SK-N-SH (cell line): Measurements from ENCODE around the gene LARP7. TPM values are rescaled to one million over a fixed set of nuclear protein-coding genes. Genes with fewer than 3 reads are reported as not detected.

ENCODE experiments used
- CTCF ChIA-PET: fragments of 300-600, 350-600 bp; formaldehyde crosslinking; extraction: SDS; loops from one replicate; lab custom pipeline; 2021; lab: Yijun Ruan, JAX
- POLR2A ChIA-PET: fragments of 350-600 bp; sonication (Branson Sonifier 250); formaldehyde crosslinking; extraction: SDS; loops from one replicate; lab custom pipeline; 2020; ENCODE audit warnings: antibody characterized with exemption, inconsistent platforms; lab: Yijun Ruan, JAX
- DNase-seq: peaks from one replicate; pipeline ENCODE4 v3.0.0; 2012
- H2AFZ ChIP-seq: fragments of 200-600 bp; sonication (generic); 2 replicates; pipeline ENCODE4 v1.8.1; 2016; ENCODE audit warnings: antibody characterized with exemption, mild to moderate bottlenecking, low read depth
- H3F3A ChIP-seq: fragments of 200-600 bp; sonication (generic); replicated peaks from 2 replicates; pipeline ENCODE3; 2016; ENCODE audit warnings: antibody characterized with exemption, mild to moderate bottlenecking; ENCODE audit not compliant: insufficient read depth
- H3K27ac ChIP-seq, 2 experiments: fragments of 200-500 bp in 1 of 2; fragments of 200-600 bp in 1 of 2; sonication (Bioruptor generic) in 1 of 2; sonication (generic), shearing (Covaris generic) in 1 of 2; 2 replicates each; pipeline versions ENCODE4 v1.5.1 to v1.6.1; 2014 to 2016; ENCODE audit warnings: low read depth in 2 of 2, inconsistent platforms in 1 of 2, low read length in 1 of 2, mild to moderate bottlenecking in 1 of 2, mixed read lengths in 1 of 2
- H3K27me3 ChIP-seq: fragments of 200-600 bp; sonication (generic), shearing (Covaris generic); 2 replicates; pipeline ENCODE4 v1.6.1; 2016; ENCODE audit warnings: mixed run types; ENCODE audit not compliant: insufficient read depth
- H3K36me3 ChIP-seq, 2 experiments: fragments of 200-500 bp in 1 of 2; fragments of 200-600 bp in 1 of 2; sonication (Bioruptor generic) in 1 of 2; sonication (generic) in 1 of 2; replicated peaks in 1 of 2; 2 replicates each; pipeline versions ENCODE3 to v1.5.1; 2014 to 2016; ENCODE audit warnings: low read length in 1 of 2, mild to moderate bottlenecking in 1 of 2; ENCODE audit not compliant: insufficient read depth in 2 of 2, control insufficient read depth in 1 of 2
- H3K4me1 ChIP-seq, 2 experiments: fragments of 200-500 bp in 1 of 2; fragments of 200-600 bp in 1 of 2; sonication (Bioruptor generic) in 1 of 2; sonication (generic), shearing (Covaris generic) in 1 of 2; 2 replicates each; pipeline versions ENCODE4 v1.5.1 to v1.6.1; 2014 to 2016; ENCODE audit warnings: low read depth in 1 of 2, low read length in 1 of 2, mixed run types in 1 of 2; ENCODE audit not compliant: insufficient read depth in 2 of 2, control insufficient read depth in 1 of 2
- H3K4me2 ChIP-seq: fragments of 200-600 bp; sonication (generic), shearing (Covaris generic); 2 replicates; pipeline ENCODE4 v1.6.1; 2017; ENCODE audit warnings: mixed run types
- H3K4me3 ChIP-seq, 2 experiments: fragments of 200-500 bp in 1 of 2; fragments of 200-600 bp in 1 of 2; sonication (Bioruptor generic) in 1 of 2; sonication (generic), shearing (Covaris generic) in 1 of 2; 2 replicates each; pipeline versions ENCODE4 v1.5.1 to v1.8.1; 2014 to 2016; ENCODE audit warnings: low read depth in 2 of 2, inconsistent platforms in 1 of 2, low read length in 1 of 2, mild to moderate bottlenecking in 1 of 2, mixed read lengths in 1 of 2, moderate library complexity in 1 of 2
- H3K79me2 ChIP-seq: fragments of 200-600 bp; sonication (generic); 2 replicates; pipeline ENCODE4 v1.8.1; 2017; ENCODE audit warnings: mild to moderate bottlenecking; ENCODE audit not compliant: insufficient read depth
- H3K9ac ChIP-seq: fragments of 200-600 bp; sonication (generic); 2 replicates; pipeline ENCODE4 v1.6.1; 2017; ENCODE audit warnings: mixed run types
- H3K9me2 ChIP-seq: fragments of 200-600 bp; sonication (generic); 2 replicates; pipeline ENCODE4 v1.6.1; 2017; ENCODE audit warnings: mixed run types
- H3K9me3 ChIP-seq: fragments of 200-600 bp; sonication (generic); 2 replicates; pipeline ENCODE4 v1.6.1; 2017; ENCODE audit warnings: mixed run types, mild to moderate bottlenecking, moderate library complexity
- H4K20me1 ChIP-seq: fragments of 200-600 bp; sonication (generic); 2 replicates; pipeline ENCODE4 v1.6.1; 2017; ENCODE audit warnings: mild to moderate bottlenecking, mixed run types; ENCODE audit not compliant: insufficient read depth
- CTCF ChIP-seq: fragments of 200-600 bp; sonication (generic); IDR thresholded peaks from 2 replicates; pipeline ENCODE4 v1.6.1; 2017; ENCODE audit warnings: antibody characterized with exemption, mild to moderate bottlenecking, moderate library complexity
- ELF1 ChIP-seq: IDR thresholded peaks from 2 replicates; pipeline ENCODE4 v1.4.0; 2012
- EZH2phosphoT487 ChIP-seq: fragments of 200-600 bp; sonication (generic); IDR thresholded peaks from 2 replicates; pipeline ENCODE4 v1.6.1; 2017; ENCODE audit warnings: low read depth, mixed run types, mild to moderate bottlenecking, antibody characterized with exemption, moderate library complexity, borderline replicate concordance
- FOSL2 ChIP-seq: IDR thresholded peaks from 2 replicates; pipeline ENCODE4 v1.4.0; 2012; ENCODE audit warnings: low read depth, mild to moderate bottlenecking, moderate library complexity, borderline replicate concordance
- JUND ChIP-seq: IDR thresholded peaks from 2 replicates; pipeline ENCODE4 v1.4.0; 2012
- MAX ChIP-seq: IDR thresholded peaks from 2 replicates; pipeline ENCODE4 v1.4.0; 2012; ENCODE audit warnings: low read depth
- MXI1 ChIP-seq: IDR thresholded peaks from 2 replicates; pipeline ENCODE4 v1.6.1; 2012; ENCODE audit warnings: mild to moderate bottlenecking, low read depth, low read length, improper control_type of control experiment
- NFIC ChIP-seq: IDR thresholded peaks from 2 replicates; pipeline ENCODE4 v1.4.0; 2012; ENCODE audit warnings: borderline replicate concordance
- PBX3 ChIP-seq: IDR thresholded peaks from 2 replicates; pipeline ENCODE4; 2012
- POLR2AphosphoS5 ChIP-seq: IDR thresholded peaks from 2 replicates; pipeline ENCODE4 v1.6.1; 2012; ENCODE audit warnings: low read depth, low read length
- RAD21 ChIP-seq: IDR thresholded peaks from 2 replicates; pipeline ENCODE4 v1.6.1; 2012; ENCODE audit warnings: mild to moderate bottlenecking, low read length
- RFX5 ChIP-seq: IDR thresholded peaks from 2 replicates; pipeline ENCODE4 v1.6.1; 2012; ENCODE audit warnings: mild to moderate bottlenecking, improper control_type of control experiment, low read length
- RXRA ChIP-seq: IDR thresholded peaks from 2 replicates; pipeline ENCODE4 v1.4.0; 2012; ENCODE audit warnings: low read depth, mild to moderate bottlenecking, borderline replicate concordance
- TCF12 ChIP-seq: IDR thresholded peaks from 2 replicates; pipeline ENCODE4 v1.4.0; 2012
- TEAD4 ChIP-seq: IDR thresholded peaks from 2 replicates; pipeline ENCODE4 v1.4.0; 2012; ENCODE audit warnings: mild to moderate bottlenecking, borderline replicate concordance; ENCODE audit not compliant: insufficient read depth
- USF1 ChIP-seq: IDR thresholded peaks from 2 replicates; pipeline ENCODE4 v1.4.0; 2012; ENCODE audit warnings: low read depth, borderline replicate concordance
- USF2 ChIP-seq: fragments of 150-350 bp; IDR thresholded peaks from 2 replicates; pipeline ENCODE4 v1.6.1; 2017; ENCODE audit warnings: antibody characterized with exemption, low read length, low read depth, borderline replicate concordance
- WGBS: methylation state at CpG from one replicate; pipeline ENCODE4 v1.1.6; 2017; ENCODE audit warnings: low lambda C conversion rate; 5-methylcytosine and 5-hydroxymethylcytosine counted together
- polyA plus RNA-seq, 3 experiments: library from polyadenylated mRNA; depleted of rRNA; stranded (reverse); fragments of >200 nt; gene quantifications; 2 replicates each; pipeline ENCODE4 v1.2.3, GENCODE V29; 2012

LARP7 gene
- polyA plus RNA-seq, 1 of the 3 experiments (the other 2 are of a cell fraction): 9.4 TPM

GRCh38 chr4:112636688-112637551 lies at the start of gene LARP7, which contains the start of gene ZGRF1 (continued):
- TF ChIP-seq RAD21 (peak; percentile 47; the same call in 1 of the 2 replicates), MAX (peak; percentile 72), USF2 (no peak), FOSL2 (peak; percentile 20; the same call in 1 of the 2 replicates)

- CTCF ChIA-PET: interaction anchor here (3.5 kb wide), 1 partner anchor 15 kb away, joined by 16 read pairs; no protein-coding TSS in a partner anchor
- no peak for TF ChIP-seq RAD21
- TF ChIP-seq USF1: no peak
- no peak for TF ChIP-seq USF2
- peak; percentile 47; the same call in 1 of the 2 replicates for TF ChIP-seq RXRA
- peaks cover 0 to 8% of the 10 kb centered on the region in 2 experiments; a peak in 2 of 4 replicates for H3K4me1 ChIP-seq
- no peaks in the 10 kb centered on the region for H3F3A ChIP-seq
- H2AFZ ChIP-seq: no peak overlapping the region
- no peaks in the 10 kb centered on the region for H3K36me3 ChIP-seq
- H3K9me2 ChIP-seq: no peaks in the 10 kb centered on the region
- no peak overlapping the region for H3K4me2 ChIP-seq
- no peak overlapping the region for H3K4me3 ChIP-seq
- no peaks in the 10 kb centered on the region for H4K20me1 ChIP-seq
- H3K27ac ChIP-seq: no peak overlapping the region
- no peak for DNase-seq
- H3K79me2 ChIP-seq: no peaks in the 10 kb centered on the region
- no peaks in the 10 kb centered on the region for H3K27me3 ChIP-seq
- H3K9me3 ChIP-seq: no peaks in the 10 kb centered on the region
- H3K9ac ChIP-seq: no peak overlapping the region
- POLR2A ChIA-PET: no interaction called here
Observed at GRCh38 chr4:112589206-112589605, 47.7 kb upstream of the LARP7 start.

GRCh38 chr4:112591593-112591992 lies 45.4 kb upstream of the LARP7 start:
- no peak overlapping the region for H2AFZ ChIP-seq
- H3K4me1 ChIP-seq: peaks cover 0 to 7% of the 10 kb centered on the region in 2 experiments; a peak in 2 of 4 replicates
- H4K20me1 ChIP-seq: no peaks in the 10 kb centered on the region
- H3K9me2 ChIP-seq: no peaks in the 10 kb centered on the region
- H3F3A ChIP-seq: no peaks in the 10 kb centered on the region
- H3K79me2 ChIP-seq: no peaks in the 10 kb centered on the region
- no peaks in the 10 kb centered on the region for H3K9me3 ChIP-seq
- POLR2A ChIA-PET: no interaction called here
- no peak overlapping the region for H3K4me3 ChIP-seq
- H3K36me3 ChIP-seq: no peaks in the 10 kb centered on the region
- no peak overlapping the region for H3K27ac ChIP-seq
- H3K27me3 ChIP-seq: no peaks in the 10 kb centered on the region
- no peak overlapping the region for H3K9ac ChIP-seq
- no peak overlapping the region for H3K4me2 ChIP-seq
- CTCF ChIA-PET: no interaction called here
- DNase-seq: no peak
- 56% methylated on average over 1 of the region's 1 CpG for WGBS
- TF ChIP-seq CTCF: no peak
- TF ChIP-seq USF2: no peak
- no peak for TF ChIP-seq POLR2AphosphoS5
- TF ChIP-seq NFIC: no peak
- TF ChIP-seq TCF12: no peak
- no peak for TF ChIP-seq JUND
- no peak for TF ChIP-seq MXI1
- TF ChIP-seq TEAD4: no peak
- TF ChIP-seq EZH2phosphoT487: no peak
- TF ChIP-seq RFX5: no peak
- no peak for TF ChIP-seq MAX
- TF ChIP-seq ELF1: no peak
- no peak for TF ChIP-seq PBX3
